Left forelimb (tissue), 1 donor: Measurements from ENCODE around the gene BEST4.
"Not testable (repeated sequence)": the region's sequence is repeated elsewhere in the genome, so short reads cannot be mapped to it uniquely, and the experiment has no call there.

ENCODE experiments used
- DNase-seq: peaks from one replicate; pipeline ENCODE4 v3.0.0-alpha.2; 2018; ENCODE audit warnings: low spot score

BEST4 gene

GRCh38 chr1:44788120-44788860, at the start of gene BEST4:
Gene BEST4, minus strand, starts transcription at chr1:44788170. Its CDS starts 465 bp downstream, at chr1:44787705.
- DNase-seq = no peak

DNA sequence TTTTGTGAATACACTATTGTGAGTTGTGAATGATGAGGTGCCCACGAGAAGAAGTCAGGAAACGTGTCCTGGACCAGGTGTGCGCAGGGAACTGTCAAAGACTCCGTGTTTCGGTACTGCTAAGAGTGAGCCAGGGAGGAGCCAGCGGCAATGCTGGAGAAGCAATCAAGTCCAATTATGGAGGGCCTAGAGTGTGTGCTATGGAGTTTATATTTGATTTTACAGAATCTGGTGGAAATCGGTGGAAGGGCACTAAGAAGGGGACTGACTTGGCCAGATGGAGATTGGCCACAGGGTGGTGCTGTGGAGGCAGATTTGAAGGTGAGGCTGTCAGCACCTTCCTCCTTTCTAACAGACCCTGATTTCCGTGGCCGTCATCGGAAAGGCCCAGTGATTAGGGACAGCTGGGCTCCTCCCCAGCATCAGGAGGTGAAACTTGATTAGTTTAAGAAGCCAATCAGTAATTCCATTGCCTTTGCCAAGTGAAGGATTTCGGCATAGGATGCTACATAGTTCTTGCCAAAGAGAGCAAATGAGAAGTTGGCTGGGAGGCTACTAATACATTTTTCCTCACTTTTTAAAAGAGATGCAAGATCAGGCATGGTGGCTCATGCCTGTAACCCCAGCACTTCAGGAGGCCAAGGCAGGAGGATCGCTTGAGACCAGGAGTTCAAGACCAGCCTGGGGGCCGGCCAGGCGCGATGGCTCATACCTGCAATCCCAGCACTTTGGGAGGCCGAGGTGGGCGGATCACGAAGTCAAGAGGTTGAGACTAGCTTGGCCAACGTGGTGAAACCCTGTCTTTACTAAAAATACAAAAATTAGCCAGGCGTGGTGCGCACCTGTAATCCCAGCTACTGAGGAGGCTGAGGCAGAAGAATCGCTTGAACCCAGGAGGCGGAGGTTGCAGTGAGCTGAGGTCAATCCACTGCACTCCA, 48.0 kb upstream of the BEST4 start:
- peak; percentile 85 for DNase-seq

GRCh38 chr1:44834328-44834727, 46.4 kb upstream of the BEST4 start:
- DNase-seq = no peak

DNA sequence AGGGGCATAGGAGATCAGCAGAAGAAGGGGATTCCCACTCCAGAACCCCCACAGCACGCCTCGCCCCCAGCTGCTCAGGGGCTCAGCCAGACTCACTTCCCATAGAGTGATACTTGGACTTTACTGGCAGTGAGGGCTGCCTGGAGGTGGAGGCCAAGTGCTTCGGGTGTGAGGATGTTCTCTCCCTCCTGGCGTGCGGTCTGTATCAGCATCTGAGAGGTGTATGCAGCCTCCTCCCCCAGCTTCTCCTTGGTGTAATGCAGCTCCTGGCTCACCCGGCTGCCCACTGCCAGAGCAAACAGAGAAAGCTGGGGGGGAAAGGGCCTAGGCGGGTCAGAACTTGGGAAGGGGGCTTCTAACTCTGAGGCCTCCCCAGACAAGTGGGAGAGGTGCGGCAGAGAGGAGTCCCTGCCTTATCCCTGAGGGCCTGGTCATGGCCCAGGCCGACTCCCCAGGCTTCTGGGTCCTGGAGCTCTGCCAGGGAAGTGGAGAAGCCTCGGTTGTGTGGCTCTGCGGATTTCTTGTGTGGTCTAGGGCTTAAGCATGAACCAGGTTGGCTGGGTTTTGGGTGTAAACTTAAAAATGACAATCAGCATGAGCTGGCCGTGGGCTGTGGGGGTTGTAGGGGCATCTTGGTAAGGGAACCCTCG, 44.2 kb upstream of the BEST4 start:
- no peak for DNase-seq

- DNase-seq = no peak
Observed at GRCh38 chr1:44831516-44831915, 43.5 kb upstream of the BEST4 start.

DNA sequence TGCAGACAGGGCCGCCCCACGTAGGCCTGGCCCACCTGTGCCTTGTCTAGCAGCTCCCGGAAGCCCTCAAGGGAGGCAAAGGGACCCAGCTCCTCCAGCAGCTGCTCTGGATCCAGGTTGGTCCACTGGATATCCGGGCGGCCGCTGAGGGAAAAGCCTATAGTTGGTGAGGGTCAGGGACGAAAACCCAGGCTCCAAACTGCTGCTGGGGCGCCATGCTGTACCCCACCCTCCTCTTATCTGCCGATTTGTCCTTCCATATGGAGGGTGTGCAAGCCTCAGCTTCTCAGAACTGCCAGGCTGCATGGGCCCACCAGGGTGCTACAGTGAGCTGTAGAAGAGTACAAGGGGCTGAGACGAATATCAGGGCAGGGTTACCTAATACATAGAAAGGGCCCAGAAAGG, 42.9 kb upstream of the BEST4 start:
- no peak for DNase-seq

GRCh38 chr1:44829506-44830384, 41.8 kb upstream of the BEST4 start:
- DNase-seq = no peak

- no peak for DNase-seq
Observed at GRCh38 chr1:44828841-44829440, 41.0 kb upstream of the BEST4 start.

GRCh38 chr1:44828003-44828651, 40.2 kb upstream of the BEST4 start:
- no peak for DNase-seq

DNA sequence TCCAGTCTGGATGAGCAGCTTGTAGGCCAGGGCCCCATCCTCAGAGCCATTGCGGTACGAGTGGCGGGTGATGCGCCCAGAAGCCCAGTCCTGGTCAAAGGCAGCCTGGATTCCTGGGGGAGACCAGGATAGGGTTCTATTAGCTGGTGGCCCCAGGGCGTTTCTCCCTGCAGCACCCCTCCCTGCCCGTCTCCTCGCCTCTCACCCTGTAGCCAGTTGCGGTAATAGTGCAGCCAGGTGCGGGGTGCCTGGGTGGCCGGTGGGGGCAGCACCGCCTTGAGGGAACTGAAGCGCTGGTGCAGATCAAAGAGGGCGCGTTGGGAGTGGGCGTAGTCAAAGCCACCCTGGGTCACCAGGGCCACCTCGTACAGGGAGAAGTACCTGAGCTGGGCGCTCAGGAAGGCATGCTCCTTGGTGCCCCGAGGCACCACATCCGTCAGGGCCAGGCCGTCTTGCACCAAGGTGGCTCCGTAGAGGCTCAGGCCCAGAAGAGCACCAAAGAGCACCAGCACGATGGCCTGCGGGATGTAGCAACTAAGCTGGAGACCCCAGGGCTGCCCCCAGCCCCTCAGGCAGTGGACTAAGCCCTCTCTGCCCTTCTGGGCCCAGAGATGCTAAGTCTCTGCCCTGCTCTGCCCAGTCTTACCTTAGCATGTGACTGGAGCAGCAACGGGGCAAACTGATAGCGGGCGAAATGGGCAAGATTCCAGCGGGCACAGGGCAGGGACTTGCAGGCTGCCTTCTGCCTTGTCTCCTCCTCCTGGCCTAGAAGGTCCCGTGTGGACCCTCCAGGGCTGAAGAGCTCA, 39.4 kb upstream of the BEST4 start:
- no peak for DNase-seq

DNA sequence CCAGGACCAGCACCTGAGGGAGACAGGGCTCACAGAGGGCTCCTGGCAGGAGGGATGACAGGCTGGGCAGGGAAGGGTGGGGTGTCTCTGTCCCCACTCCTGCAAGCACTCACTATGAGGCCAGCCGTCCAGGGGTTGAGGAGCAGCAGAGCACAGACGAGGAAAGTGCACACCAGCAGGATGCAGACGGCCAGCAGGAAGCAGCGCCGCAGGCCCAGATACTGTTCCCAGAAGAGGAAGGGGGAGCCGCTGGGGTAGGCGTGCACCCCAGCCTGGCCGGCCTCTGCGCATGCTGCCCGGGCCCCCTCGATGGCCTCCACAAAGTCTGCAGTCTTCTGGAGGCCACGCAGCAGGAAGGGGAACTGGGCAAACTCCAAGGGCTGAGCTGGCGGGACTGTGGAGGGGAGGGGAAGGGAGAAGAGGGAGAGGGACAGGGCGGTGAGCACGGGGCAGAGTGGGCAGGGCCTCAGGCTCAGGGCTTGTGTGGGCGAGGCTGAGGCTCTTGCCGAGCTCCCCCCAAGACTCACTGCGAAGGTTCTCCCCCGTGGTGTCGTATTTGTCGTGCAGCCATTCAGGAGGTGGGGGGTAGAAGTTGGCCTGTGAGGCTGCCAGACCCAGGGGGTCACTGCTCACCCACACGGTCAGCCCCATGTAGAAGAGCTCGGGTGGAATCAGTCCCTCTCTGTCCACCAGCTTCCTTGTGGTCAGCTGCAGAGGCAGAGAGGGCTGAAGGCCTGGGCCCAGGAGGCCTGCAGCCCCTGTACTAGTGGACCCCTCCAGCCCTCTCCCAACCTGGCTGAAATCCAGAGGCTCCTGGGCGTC, 38.6 kb upstream of the BEST4 start:
- no peak for DNase-seq

DNA sequence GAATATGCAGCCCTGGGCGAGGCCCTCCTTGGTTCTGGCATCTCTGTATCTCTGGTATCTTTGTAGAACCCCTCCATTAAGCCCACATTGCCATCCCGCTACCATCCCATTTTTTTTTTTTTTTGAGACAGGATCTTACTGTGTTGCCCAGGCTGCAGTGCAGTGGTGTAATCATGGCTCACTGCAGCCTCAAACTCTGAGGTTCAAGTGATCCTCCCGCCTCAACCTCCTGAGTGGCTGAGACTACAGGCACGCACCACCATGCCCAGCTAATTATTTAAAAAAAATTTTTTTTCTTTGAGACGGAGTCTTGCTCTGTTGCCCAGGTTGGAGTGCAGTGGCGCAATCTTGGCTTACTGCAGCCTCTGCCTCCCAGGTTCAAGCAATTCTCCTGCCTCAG, 36.4 kb upstream of the BEST4 start:
- not testable (repeated sequence) for DNase-seq

DNA sequence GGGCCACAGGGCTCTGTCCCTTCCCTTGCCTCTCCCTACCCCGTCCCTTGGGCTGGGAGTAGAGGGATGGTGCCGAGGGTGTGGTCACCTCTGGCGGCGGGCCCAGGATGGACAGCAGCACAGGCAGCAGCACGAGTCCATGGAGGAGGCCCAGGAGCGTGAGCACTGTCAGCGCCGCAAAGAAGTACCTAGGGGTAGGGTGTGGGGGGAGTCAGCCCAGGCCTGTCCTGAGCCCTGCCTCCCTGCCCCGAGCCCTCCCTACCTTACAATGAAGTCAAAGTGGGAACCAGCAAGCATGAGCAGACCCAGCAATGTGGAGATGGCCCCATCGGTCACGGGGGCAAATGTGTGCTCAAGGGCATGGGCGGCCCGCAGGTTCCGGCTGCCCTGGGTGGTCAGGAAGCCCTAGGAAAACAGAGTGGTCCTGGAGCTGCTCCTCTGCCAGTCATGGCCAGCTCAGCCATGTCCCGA, 35.0 kb upstream of the BEST4 start:
- no peak for DNase-seq

GRCh38 chr1:44822131-44822701, 34.2 kb upstream of the BEST4 start:
- DNase-seq = no peak

DNA sequence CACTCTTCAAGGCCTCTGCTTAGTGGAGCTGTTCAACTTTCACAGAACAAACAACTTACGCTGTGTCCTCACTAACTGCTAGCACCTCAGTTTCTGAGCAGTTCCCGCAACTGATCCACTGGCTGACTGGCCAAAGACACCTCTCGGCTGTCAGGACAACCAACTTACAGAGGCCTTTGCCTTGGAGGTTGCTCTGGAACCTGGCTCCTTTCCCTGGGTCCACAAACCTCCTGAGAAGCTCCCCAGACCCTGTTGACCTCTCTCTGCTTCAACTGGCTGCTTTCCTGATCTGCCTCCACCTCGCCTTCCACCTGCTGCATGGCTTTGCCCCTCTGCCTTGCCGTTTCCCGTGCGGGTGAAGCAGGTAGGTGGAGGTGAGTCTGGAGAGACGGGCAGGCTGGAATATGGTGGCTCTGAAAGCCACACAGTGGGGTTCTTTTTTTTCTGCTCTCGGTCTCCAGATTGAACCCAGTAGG, 33.3 kb upstream of the BEST4 start:
- DNase-seq = no peak

GRCh38 chr1:44820328-44821239, 32.6 kb upstream of the BEST4 start:
- no peak for DNase-seq
